ENCODE data around the gene TMEM109. TPM values are rescaled to one million over a fixed set of nuclear protein-coding genes. Genes with fewer than 3 reads are reported as not detected.

The TMEM109 gene
- total and polyA plus RNA-seq, 2 of the 13 experiments (the other 11 are each of a cell fraction or from before 2014, with no cell fraction given), result 7.7 to 18.0 TPM

DNA sequence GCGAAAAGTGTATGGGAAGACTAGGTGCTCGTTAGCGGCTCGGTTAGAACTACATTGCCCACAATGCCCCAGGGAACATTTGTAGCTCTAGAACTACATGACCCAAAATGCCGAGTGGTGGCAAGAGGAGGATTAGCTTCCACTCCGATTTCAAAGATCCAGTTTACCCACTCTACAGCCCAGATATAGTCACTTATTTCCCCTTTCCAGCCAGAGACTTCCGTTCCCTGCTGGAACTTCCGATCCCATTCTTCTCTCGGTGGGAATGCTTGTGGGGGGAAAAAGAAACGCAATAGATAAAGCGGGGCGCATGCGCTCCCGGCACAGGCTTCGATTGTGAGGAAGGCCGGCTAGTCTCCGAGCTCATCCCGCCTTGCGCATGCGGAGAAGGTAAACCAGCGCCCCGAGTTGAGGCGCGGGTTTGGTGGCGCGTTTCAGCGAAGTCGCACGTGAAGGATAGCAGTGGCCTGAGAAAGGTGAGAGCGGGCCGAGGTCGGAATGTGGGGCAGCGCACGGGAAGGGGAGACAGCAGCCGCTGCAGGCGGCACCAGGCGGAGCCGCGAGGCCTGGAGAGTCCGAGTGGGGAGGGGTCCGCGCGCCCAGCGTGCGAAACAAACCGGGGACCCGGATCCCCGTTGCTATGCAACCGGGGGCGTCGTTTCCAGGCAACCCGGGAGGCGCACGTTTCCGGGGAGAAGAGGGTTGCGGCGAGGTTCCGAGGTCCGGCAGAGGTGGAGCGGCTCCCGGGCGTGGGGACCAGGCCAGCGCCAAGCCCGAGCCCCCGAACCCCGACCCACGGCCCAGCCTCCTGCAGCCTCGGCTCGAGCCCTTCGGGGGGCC lies at the start of gene TMEM109 (continued):
- TF ChIP-seq XBP1 (CRISPR knock-in tag; IDR thresholded peaks at IDR 0.05), result peak; percentile 54; the same call in 1 of the 2 replicates
- TF ChIP-seq ZNF431 (CRISPR knock-in tag; IDR thresholded peaks at IDR 0.05; ENCODE audit: borderline replicate concordance, low read depth), result 0 out of 2 replicates have a peak, but pooled peaks have one; percentile 52
- TF ChIP-seq ONECUT2 (CRISPR knock-in tag; IDR thresholded peaks at IDR 0.05), result no peak
- TF ChIP-seq CAMTA2 (CRISPR knock-in tag; IDR thresholded peaks at IDR 0.05; ENCODE audit: borderline replicate concordance), result no peak
- no peak for TF ChIP-seq ZNF761 (CRISPR knock-in tag; conservative IDR thresholded peaks at IDR 0.05)
- TF ChIP-seq, protein P1, sequence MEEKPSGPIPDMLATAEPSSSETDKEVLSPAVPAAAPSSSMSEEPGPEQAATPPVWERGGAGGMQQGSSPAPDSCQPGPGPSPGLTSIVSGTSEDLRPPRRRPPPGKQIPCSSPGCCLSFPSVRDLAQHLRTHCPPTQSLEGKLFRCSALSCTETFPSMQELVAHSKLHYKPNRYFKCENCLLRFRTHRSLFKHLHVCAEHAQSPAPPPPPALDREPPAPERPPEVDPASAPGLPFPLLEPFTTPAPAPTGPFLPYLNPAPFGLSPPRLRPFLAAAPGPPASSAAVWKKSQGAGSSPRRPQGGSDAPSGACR (CRISPR knock-in tag; IDR thresholded peaks at IDR 0.05), result no peak
- no peak for TF ChIP-seq ZNF354B (CRISPR knock-in tag; IDR thresholded peaks at IDR 0.05)
- peak; percentile 44; the same call in 1 of the 2 replicates for TF ChIP-seq MXD1 (CRISPR knock-in tag; IDR thresholded peaks at IDR 0.05)
- no peak for TF ChIP-seq ZNF3 (CRISPR knock-in tag; IDR thresholded peaks at IDR 0.05)
- 0 out of 2 replicates have a peak, but pooled peaks have one; percentile 24 for TF ChIP-seq ZMYM3 (CRISPR knock-in tag; IDR thresholded peaks at IDR 0.05)
- no peak for TF ChIP-seq SETDB1 (CRISPR knock-in tag; IDR thresholded peaks at IDR 0.05; ENCODE audit: borderline replicate concordance)
- no peak for TF ChIP-seq TCF7 (IDR thresholded peaks at IDR 0.05; ENCODE audit: low read depth)
- TF ChIP-seq RBM39 (IDR thresholded peaks at IDR 0.05; ENCODE audit: low read depth, low read length, poor library complexity, severe bottlenecking), result no peak
- TF ChIP-seq PRDM4 (CRISPR knock-in tag; IDR thresholded peaks at IDR 0.05; ENCODE audit: borderline replicate concordance), result no peak
- TF ChIP-seq, protein P2, sequence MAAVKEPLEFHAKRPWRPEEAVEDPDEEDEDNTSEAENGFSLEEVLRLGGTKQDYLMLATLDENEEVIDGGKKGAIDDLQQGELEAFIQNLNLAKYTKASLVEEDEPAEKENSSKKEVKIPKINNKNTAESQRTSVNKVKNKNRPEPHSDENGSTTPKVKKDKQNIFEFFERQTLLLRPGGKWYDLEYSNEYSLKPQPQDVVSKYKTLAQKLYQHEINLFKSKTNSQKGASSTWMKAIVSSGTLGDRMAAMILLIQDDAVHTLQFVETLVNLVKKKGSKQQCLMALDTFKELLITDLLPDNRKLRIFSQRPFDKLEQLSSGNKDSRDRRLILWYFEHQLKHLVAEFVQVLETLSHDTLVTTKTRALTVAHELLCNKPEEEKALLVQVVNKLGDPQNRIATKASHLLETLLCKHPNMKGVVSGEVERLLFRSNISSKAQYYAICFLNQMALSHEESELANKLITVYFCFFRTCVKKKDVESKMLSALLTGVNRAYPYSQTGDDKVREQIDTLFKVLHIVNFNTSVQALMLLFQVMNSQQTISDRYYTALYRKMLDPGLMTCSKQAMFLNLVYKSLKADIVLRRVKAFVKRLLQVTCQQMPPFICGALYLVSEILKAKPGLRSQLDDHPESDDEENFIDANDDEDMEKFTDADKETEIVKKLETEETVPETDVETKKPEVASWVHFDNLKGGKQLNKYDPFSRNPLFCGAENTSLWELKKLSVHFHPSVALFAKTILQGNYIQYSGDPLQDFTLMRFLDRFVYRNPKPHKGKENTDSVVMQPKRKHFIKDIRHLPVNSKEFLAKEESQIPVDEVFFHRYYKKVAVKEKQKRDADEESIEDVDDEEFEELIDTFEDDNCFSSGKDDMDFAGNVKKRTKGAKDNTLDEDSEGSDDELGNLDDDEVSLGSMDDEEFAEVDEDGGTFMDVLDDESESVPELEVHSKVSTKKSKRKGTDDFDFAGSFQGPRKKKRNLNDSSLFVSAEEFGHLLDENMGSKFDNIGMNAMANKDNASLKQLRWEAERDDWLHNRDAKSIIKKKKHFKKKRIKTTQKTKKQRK (IDR thresholded peaks at IDR 0.05; ENCODE audit: low read length), result no peak
- TF ChIP-seq ZFP62 (CRISPR knock-in tag; IDR thresholded peaks at IDR 0.05), result no peak
- TF ChIP-seq ZNF816 (CRISPR knock-in tag; IDR thresholded peaks at IDR 0.05; ENCODE audit: borderline replicate concordance), result no peak
- no peak for TF ChIP-seq MBD4 (IDR thresholded peaks at IDR 0.05; ENCODE audit: borderline replicate concordance, low read length)
- TF ChIP-seq REXO4 (CRISPR knock-in tag; IDR thresholded peaks at IDR 0.05; ENCODE audit: borderline replicate concordance), result no peak
- TF ChIP-seq DDIT3 (CRISPR knock-in tag; IDR thresholded peaks at IDR 0.05), result no peak; the same call in 1 of the 2 replicates
- 0 out of 2 replicates have a peak, but pooled peaks have one; percentile 4 for TF ChIP-seq RARA (CRISPR knock-in tag; IDR thresholded peaks at IDR 0.05)
- TF ChIP-seq TEAD3 (CRISPR knock-in tag; optimal IDR thresholded peaks at IDR 0.05; ENCODE audit: borderline replicate concordance), result peak; percentile 9
